ENCODE results near the gene GRB10. TPM values are rescaled to one million over a fixed set of nuclear protein-coding genes. Genes with fewer than 3 reads are reported as not detected.

The GRB10 gene
- total RNA-seq, 1 experiment from 2014 or later: 38.3 TPM

GRCh38 chr7:50787825-50788224 is 5.1 kb upstream of the GRB10 start:
- ATAC-seq: no peak
- Histone ChIP-seq H3K36me3 (ENCODE audit: control insufficient read depth, insufficient read depth, low read length) (no peaks in the 10 kb centered on the region), H3K27me3 (ENCODE audit: control insufficient read depth, insufficient read depth, low read length) (no peaks in the 10 kb centered on the region), H3K27ac (ENCODE audit: low read length) (no peak overlapping the region), H3K4me1 (ENCODE audit: control insufficient read depth, insufficient read depth, low read length) (peaks cover 6% of the 10 kb centered on the region), H3K9me3 (ENCODE audit: control insufficient read depth, insufficient read depth, low read depth, low read length) (no peaks in the 10 kb centered on the region; the same call in 1 of the 2 replicates), H3K4me3 (ENCODE audit: low read depth in 2 of 2, low read length in 2 of 2) (no peak overlapping the region)
- CTCF ChIA-PET: interaction anchor here (0.5 kb wide), 1 partner anchor 31 kb away, joined by 6 read pairs; no protein-coding TSS in a partner anchor
- TF ChIP-seq SIN3A (IDR thresholded peaks at IDR 0.05; ENCODE audit: borderline replicate concordance, insufficient read depth, low read depth, low read length) (no peak), CTCF (IDR thresholded peaks at IDR 0.05) (no peak), REST (IDR thresholded peaks at IDR 0.05; ENCODE audit: insufficient read depth in 1 of 2, low read depth in 2 of 2, low read length in 1 of 2) (no peak), POLR2AphosphoS5 (IDR thresholded peaks at IDR 0.05; ENCODE audit: low read depth, low read length) (no peak), TCF7L2 (IDR thresholded peaks at IDR 0.05; ENCODE audit: low read depth, low read length) (no peak)
- in situ Hi-C loops (cut with HindIII; ENCODE audit: low pct_unique_long_range_greater_than_20kb, low sequenced_read_pairs): no loop called here
- POLR2A ChIA-PET: interaction anchor here (1.1 kb wide), 1 partner anchor 12 kb away, joined by 5 read pairs; no protein-coding TSS in a partner anchor
- no TSS peak for BruUV-seq (replicated peaks)
- DNase-seq (ENCODE audit: low read depth, low spot score): no peak
- intact Hi-C loops (cut with micrococcal nuclease; ENCODE audit: unreplicated experiment): loop anchor here (10.0 kb wide), 1 partner anchor 73 kb away; no protein-coding TSS in a partner anchor

DNA sequence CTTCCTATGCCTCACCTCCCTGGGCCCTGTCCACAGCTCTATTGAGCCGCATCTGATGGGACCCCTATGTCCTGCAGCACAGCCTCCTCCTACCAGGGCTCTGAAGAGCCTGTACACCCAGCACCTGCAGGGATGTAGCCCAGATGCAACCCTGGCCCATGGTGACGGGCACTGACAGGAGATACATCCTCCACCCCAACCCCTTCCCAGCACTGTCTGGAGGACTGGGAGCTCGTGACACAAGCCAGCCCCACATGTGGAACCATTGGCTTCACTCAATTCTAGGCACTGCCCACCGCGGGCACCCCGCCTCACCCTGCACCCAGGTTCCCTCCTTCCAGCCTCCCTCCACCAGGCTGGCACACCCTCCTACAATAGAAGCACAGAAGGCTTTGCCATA is 2.6 kb upstream of the GRB10 start:
- CTCF ChIA-PET: no interaction called here

More for the DNA sequence above, 2.6 kb upstream of the GRB10 start:
- in situ Hi-C loops (cut with HindIII; ENCODE audit: low pct_unique_long_range_greater_than_20kb, low sequenced_read_pairs) (no loop called here), intact Hi-C loops (cut with micrococcal nuclease; ENCODE audit: unreplicated experiment) (loop anchor here (10.0 kb wide), 1 partner anchor 71 kb away; no protein-coding TSS in a partner anchor)
- H3K4me1 ChIP-seq (ENCODE audit: control insufficient read depth, insufficient read depth, low read length): no peaks in the 10 kb centered on the region
- no peak overlapping the region for H3K4me3 ChIP-seq (ENCODE audit: low read depth in 2 of 2, low read length in 2 of 2)
- ATAC-seq: no peak
- TF ChIP-seq POLR2AphosphoS5 (IDR thresholded peaks at IDR 0.05; ENCODE audit: low read depth, low read length): no peak
- no peak for TF ChIP-seq SIN3A (IDR thresholded peaks at IDR 0.05; ENCODE audit: borderline replicate concordance, insufficient read depth, low read depth, low read length)
- no peak for TF ChIP-seq REST (IDR thresholded peaks at IDR 0.05; ENCODE audit: insufficient read depth in 1 of 2, low read depth in 2 of 2, low read length in 1 of 2)
- no peak for TF ChIP-seq TCF7L2 (IDR thresholded peaks at IDR 0.05; ENCODE audit: low read depth, low read length)
- TF ChIP-seq CTCF (IDR thresholded peaks at IDR 0.05): no peak
- H3K9me3 ChIP-seq (ENCODE audit: control insufficient read depth, insufficient read depth, low read depth, low read length): no peaks in the 10 kb centered on the region; the same call in 1 of the 2 replicates
- H3K27ac ChIP-seq (ENCODE audit: low read length): no peak overlapping the region
- DNase-seq (ENCODE audit: low read depth, low spot score): no peak
- no TSS peak for BruUV-seq (replicated peaks)
- H3K36me3 ChIP-seq (ENCODE audit: control insufficient read depth, insufficient read depth, low read length): no peaks in the 10 kb centered on the region
- no peaks in the 10 kb centered on the region for H3K27me3 ChIP-seq (ENCODE audit: control insufficient read depth, insufficient read depth, low read length)
- POLR2A ChIA-PET: no interaction called here
